AG08396 (cell line): ENCODE measurements around the gene GRB10.
A peak's percentile ranks its signal among the peaks of the same experiment; 100 is the strongest.
"Not testable (repeated sequence)": the region's sequence is repeated elsewhere in the genome, so short reads cannot be mapped to it uniquely, and the experiment has no call there.

Experiments
- DNase-seq: peaks from one replicate; pipeline ENCODE4 v3.0.0; 2012; ENCODE audit warnings: low spot score, mixed read lengths

GRB10 gene

DNA sequence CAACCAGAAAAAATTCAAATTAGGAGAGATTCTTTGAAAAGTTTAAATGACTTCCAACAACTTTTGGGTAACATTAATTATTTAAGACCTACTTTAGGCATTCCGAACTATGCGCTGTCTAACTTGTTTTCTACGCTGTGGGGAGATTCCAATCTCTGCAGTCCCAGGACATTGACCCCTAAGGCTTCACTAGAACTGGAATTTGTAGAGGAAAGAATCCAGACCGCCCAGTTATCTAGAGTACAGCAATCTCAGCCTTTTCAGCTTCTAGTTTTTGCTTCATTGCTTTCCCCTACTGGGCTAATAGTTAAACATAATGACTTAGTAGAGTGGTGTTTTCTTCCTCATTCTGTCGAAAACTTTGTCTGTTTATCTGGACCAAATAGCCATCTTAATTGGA is 202.6 kb downstream of the GRB10 start:
- no peak for DNase-seq

DNA sequence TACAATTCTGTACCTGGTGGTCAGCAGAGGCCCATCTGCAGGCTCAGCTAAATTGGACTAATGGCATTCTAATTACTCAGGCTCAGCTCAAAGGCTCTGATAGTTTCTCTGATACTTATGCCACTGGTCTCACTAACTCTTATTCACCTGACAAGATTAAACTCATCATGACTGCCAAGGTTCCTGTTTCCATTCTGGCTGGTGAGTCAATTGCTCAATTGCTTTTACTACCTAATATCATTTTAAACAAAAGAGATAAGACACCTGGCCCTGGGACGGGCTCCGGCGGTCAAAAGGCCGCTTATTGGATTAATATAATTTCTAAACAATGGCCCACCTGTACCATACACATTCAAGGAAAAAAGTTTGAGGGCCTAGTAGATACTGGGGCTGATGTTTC is 204.6 kb downstream of the GRB10 start:
- DNase-seq, result not testable (repeated sequence)

DNA sequence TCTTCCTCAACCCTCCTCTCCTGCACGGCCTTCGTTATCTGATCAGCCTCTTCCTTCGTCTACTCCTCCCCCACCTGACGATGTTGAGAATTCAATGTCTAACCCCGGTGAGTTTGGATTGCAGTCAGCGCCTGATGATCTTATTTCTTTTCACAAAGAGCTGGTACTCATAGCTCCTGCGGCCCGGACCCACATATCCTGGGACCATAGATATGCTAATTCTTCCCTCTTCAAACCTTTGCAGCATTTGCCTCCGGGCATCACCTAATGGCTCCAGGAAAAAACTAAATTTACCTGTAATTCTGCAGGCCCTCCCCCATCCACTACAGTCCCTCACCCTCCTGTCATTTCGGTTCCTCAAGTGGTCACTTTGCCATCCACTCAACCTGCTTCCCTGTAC is 205.1 kb downstream of the GRB10 start:
- no peak for DNase-seq

DNA sequence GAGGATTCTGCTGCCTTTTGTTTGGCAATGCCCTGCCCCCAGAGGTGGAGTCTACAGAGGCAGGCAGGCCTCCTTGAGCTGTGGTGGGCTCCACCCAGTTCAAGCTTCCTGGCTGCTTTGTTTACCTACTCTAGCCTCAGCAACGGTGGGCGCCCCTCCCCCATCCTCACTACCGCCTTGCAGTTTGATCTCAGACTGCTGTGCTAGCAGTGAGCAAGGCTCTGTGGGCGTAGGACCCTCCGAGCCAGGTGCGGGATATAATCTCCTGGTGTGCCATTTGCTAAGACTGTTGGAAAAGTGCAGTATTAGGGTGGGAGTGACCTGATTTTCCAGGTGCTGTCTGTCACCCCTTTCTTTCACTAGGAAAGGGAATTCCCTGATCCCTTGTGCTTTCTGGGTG is 206.3 kb downstream of the GRB10 start:
- DNase-seq, result not testable (repeated sequence)

DNA sequence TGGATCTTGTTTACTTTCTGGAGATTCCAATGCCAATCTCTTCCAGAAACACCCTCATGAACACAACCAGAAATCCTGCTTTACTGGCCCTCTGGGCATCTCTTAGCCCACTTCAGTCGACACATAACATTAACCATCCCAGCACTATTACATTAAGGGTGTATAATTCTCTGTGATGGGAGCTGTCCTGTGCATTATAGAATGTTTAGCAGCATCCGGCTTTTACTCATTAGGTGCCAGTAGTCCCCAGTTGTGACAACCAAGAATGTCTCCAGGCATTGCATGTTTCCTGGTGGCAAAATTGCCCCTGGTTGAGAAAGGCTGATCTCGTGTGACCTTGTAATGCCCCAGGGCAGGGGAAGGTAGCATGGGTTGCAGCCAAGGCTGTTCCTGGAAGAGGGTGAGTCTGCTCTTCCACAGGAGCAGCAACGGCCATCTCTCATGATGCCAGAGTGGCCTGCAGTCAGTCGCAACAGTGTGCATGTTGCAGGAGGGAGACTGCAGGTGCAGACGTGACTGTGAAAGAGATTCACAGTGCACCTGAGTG is 214.9 kb downstream of the GRB10 start:
- DNase-seq, result no peak

DNA sequence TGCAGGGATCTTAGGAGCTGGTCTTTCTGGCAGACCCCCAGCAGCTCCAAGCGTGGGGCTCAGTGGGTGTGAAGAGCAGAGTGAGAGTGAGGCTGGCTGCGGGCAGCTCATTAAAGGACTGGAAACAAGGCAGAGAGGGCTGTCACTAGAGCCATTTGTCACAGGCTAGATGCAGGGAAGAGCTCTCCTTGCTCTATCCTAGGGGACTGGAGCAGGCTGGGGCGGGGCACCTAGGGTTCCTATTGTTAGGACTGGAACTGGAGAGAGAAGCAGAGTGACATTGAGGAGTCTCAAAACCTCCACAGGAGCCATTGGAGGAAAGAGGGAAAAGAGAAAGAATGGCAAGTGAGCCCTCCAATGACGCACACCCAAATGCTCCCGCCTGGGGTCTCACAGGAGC is 216.7 kb downstream of the GRB10 start:
- no peak for DNase-seq

DNA sequence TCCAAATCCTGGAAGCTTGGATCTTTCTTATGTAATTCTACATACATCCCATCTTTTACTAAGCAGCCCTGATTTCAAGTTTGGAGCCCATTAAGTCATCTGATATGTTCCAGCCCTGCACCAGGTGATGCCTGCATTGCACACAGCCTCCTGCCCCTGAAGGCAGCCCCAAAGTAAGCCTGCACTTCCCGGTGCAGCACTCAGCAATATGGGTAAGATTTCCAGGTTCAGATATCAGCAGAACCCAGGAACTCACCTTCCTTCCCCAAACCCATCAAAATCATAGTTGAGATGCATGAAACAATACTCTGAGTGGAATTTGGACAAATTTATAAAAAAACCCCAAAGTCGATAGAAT is 217.2 kb downstream of the GRB10 start:
- DNase-seq, result no peak

DNA sequence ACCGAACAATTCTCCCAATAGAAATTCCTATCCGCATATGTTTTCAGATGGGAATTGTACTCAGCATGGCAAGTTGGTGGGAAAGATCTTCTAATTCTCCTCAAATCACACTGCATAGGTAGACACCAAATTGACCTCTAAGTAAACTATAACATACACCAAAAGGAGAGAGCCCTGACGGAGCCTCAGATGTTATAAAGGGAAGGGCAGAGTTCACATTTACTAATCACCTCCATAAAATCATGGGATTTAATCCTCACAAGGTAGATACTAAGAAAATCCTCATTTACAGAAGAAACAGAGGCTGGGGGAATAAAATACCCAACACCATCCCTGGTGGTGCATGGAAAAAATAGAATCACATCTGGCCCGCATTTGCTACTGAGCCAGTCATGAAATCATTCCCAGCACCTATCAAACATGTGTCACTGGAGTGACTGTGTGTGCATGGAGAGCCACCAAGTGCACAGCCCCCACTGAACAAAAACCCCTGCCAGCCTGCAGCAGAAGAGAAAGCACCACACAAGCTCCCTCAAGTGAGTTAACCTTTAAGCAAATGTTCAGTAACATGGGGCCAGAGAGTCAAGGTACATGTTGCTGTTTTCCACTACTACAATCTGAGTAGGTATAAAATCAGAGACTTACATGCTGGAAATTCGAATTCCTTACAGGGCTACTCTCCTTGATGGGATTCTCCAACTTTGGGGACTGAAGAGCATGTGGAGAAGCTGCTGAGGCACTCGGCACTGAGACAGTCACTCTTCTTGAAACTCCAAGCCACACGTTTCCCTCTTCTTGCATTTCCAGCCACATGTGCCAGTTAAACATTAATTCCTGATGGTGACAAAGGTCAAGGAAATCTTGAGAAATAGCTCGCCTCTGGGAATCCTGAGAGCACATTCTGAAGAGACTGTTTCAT is 217.8 kb downstream of the GRB10 start, which contains the start of gene DDC:
Gene DDC, minus strand, starts transcription at position 766 of the 919 bp plus-strand sequence. CDS start 21,320 bp downstream, outside the sequence.
- no peak for DNase-seq

DNA sequence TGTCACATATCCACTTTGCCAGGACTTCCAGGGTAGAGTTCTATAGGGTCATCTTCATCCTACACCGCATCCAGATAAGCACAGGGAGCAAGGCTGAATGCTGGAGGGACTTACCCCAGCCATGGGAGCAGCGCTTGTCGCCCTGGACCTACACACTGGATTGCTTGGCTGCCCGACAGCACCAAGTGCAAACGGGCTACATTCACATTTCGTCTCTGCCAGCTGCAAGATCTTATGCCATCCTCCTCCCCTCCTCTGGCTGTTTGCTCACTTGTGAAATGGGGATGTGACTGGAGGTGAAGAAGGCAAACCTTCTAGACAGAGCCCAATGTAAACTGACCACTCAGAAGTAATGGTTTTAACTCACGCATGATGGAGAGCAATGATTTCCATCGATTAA is 218.5 kb downstream of the GRB10 start:
- no peak for DNase-seq

DNA sequence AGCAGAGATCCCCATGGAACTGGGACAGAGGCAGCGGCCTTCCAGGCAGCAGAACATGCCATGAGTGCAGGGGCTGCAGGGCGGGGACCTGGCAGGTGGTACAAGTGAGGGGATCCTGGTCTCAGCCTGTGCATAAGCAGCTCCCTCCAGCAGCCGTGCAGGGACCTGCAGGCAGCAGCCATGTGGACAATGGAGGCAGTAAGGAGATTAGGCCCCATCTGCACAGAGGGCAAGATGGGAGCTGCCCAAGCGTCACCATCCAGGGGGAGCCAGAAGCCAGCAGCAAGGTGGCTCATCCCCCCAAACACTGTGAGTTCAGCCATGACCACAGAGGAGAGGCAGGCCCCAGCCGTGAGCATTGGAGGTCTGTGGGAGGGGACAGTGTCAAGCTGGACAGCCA is 220.6 kb downstream of the GRB10 start:
- no peak for DNase-seq

DNA sequence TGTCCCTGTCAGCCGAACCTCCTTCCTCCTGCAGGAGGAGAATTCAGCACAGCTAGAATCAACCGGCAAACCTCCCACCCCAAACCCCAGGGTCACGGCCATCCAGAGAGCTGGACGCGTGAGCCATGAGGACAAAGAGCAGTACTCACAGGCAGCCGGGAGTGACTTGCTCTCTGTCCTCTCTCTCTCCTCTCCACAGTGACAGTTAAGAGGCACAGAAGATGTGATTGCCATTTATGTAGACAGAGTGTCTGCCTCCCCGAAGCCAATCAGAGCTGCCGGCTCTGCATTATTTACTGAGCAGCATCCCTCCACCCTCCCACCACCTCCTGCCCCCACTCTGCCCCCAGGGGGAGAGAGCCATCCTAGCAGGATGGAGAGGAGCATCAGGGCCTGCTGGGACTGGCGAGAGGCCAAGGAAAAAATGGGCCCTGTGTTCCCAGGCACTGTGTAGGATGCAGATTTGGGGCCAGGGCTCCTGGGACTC is 221.8 kb downstream of the GRB10 start:
- DNase-seq, result no peak

DNA sequence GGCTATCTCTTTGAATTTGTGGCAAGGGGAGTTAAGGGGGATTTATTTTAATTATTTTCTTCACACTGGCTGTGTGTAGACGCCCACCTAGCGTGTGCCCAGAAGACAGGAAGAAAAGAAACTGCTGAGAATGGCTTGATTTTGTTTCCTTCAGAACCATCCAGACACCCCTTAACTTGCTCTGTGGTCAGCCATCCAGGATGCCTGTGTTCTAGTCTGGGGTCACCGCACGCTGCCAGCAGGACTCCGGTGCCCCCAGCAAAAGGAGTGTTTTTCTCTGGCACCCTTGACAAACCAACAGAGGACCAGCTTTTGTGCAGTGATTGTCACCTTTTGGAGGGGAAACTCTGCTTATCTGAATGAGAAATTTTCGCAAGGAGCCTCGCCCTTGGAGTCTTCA is 222.8 kb downstream of the GRB10 start:
- DNase-seq, result no peak

DNA sequence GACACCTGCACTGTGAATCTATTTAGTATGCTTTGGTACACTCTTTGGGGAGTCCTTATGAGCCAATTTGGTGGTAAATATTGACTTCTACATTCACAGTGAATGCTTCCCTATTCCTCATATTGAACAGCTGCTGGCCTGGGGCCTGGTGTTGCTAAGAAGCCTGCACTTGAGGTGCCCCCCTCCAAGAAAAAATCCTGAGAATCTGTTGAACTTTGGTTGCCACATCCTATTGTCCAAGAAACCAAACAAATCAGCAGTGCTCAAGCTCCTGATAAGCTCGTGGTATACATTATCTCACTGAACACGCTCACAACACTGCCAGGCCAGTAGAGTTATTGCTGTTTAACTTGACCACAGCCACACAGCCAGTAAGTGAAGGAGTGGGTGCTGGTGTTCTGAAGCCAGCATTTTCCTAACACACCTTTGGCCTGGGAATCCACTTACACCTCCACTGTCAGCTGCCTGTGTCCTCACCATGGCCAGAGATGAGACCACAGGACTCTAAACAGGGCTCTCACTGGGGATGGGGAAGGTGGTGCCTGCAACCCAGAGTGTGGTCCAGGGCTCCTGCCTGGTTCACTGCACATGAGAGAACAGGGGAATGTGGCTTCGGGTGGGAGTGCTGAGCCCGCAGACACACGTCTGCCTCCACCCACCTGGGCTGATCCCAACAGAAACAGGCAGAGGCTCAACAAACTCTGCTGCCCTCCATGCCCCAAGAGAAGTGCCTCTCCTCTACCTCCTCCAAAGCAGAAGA is 224.2 kb downstream of the GRB10 start:
- no peak for DNase-seq

DNA sequence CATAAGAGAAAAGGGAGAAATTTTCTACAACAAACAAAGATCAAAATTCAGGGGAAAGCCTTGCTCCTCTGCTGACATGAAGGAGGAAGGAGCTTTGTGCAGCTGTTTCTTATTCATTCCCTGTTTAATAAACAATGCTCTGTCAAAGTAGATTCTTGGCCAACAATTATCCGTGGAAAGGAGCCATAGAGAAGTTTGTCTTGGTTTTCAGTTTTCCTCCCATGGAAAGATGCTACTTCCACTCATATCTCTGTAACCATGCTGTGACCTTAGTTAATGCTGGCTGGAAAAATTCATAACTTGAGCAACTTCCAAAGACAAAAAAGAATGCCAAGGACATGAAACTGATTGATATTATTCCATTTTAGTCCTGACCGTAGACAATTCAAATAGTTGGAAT is 225.6 kb downstream of the GRB10 start:
- DNase-seq, result no peak

DNA sequence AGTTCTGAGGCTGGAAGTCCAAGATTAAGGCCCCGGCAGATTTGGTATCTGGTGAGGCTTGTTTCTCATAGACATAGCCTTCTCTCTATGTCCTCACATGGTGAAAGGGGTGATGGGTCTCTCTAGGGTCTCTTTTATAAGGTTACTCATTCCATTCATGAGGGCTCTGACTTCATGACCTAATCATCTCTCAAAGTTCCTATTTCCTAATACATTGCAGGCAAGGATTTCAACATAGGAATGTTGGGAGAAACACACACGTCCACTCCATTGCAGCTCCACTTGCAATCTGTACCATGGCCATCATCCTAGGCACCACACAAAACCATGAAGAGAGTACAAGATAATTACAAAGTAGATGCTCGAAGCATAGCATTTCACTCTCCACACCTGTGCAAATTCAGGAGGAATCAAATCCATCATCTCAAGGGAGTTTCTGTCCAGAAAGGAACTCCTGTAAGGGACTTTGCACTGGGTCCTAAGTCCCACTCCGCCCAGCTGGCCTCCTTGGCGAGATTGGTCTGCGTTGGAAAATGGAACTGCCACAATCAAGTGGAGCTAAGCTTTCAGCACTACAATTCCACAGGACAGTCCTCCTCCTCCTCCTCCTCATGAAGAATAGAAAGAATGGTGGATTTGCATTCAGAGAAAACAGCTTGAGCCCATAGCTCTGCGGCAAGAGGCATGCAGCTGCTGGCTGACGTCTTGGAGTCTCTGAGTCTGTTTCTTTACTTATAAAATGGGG is 226.3 kb downstream of the GRB10 start:
- no peak for DNase-seq

DNA sequence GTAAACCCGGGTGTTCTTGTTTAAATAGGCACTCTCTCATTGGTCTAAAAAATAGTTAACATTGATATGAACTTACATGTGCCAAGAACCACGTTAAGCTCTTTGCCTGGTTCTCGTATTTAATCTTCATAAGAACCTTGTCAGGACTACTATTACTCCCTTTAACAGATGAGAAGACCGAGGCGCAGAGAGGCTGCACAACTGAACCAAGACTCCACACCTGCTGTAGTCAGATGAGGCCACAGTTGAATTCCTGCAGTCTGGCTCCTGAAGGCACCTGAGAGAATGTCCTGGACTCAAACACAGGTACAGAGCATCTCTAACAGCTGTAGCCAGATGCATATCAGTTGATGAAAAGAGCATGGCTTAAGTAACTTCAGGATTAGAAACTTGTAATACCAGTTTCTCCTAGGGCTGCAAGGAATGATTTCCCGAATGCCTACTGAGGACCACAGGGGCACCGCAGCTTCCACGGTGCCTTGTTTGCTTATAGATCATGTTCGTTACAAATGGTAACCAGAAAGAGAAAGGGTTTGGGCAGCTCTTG is 227.0 kb downstream of the GRB10 start:
- DNase-seq, result no peak

DNA sequence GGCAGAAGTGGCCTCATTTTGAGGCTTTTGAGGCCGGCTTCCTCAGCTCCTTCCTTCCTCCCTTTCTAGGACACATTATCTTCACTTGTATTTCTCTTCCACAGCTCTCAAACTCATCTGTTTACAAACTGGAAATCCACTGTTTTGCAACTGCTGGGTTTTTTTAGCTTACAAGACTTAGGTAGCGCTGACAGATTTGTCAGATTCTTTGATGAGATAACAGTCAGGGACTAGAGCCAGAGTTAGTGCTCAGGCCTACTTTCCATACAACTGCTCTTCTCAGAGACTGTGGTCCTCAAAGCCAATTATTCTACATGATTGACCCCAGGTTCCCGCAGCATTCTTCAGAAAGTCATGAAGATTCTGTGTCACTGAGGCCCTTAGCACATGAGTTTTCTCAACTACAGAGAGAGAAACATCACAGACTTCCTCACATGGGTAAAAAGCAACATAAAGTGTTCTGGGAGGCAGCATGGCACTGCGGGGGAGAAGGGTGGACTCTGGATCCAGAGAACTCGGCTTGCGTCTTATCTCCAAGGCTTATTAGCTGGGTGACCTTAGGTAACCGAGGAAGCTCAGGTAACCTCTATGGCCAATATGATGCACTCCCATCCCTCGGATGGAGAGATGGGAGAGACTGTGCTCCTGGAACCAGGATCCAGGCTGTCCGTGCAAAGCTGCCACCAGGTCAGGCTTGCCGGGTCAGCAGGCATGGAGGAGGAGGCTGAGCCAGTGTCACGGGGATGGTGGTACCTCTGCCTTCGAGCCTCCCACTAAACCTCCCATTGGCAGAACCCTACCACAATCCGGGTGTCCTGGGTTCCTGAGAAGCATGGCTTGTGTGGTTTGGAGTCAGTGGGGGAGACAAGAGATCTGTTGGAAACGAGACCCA is 228.0 kb downstream of the GRB10 start:
- DNase-seq, result no peak

DNA sequence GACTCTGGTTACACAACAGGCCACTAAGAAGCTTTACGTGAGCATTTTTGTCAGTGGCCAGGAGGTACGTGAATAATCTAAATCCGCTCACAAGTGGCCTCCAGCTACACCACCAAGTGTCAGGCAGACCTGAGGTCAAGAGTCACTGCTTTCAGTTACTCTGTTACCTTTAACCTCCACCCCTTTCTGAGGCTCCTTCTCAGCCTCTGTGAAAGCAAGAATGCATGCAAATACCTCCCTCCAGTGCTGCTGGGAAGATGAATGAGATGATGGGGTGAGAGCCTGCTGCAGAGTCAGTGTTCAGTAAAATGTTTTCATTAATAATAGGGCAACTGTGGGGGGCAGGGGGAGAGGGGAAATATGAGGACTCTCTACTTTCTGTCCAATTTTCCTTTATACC is 228.7 kb downstream of the GRB10 start:
- DNase-seq, result no peak

DNA sequence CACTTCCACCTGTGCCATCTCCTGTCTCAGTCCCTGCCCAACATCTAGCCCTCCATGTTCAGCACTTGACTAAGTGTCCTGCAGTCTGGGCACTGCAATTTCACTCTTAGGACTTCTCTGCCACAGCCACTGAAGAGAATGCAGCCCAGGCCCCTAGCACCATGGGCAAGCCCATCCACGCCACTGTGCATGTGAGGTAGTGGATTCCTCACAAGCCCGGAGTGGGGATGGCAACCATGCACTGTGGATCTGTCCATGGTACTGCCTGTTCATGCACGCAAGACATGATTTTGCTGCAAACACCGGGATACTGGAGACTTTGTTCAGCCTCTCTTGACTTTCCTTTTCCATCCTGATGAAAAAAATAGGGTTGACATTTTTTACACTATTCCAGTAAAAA is 229.8 kb downstream of the GRB10 start:
- DNase-seq, result peak; percentile 54

DNA sequence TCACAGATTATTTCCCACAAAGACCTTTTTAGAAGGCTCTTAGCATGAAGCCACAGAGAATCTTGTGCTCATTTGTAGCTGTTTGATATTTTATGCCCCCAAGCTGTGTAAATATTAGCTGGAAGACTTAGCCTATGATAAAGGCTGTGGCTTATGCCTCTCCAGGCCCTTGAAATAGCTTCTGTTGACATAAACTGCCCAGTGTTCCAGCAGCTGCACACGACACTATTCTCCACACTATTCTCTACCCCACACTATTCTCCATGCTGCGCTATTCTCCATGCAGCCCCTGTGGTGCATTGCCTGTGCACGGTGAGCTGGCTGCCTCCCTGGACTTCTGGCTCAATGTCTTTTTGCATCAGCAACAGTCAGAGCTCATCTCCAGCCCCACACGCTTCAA is 230.6 kb downstream of the GRB10 start:
- DNase-seq, result no peak

DNA sequence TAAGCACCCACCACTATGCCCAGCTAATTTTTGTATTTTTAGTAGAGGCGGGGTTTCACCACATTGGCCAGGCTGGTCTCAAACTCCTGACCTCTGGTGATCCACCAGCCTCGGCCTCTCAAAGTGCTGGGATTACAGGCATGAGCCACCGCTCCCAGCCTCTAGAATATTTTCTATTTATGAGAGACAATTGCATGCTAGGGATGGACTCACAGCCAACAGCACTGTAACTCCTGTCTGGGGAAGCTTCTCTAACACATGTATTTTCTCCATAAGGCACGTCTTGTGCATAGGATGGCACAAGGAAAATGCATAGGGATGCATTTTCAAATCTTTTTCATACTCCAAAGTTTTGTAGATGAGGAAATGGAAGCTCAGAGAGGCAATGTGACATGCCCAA is 237.1 kb downstream of the GRB10 start:
- not testable (repeated sequence) for DNase-seq
